ENCODE data around the gene SHISAL2B.
"Not testable (repeated sequence)": the region's sequence is repeated elsewhere in the genome, so short reads cannot be mapped to it uniquely, and the experiment has no call there.

SHISAL2B gene

GRCh38 chr5:64659289-64659688, 31.0 kb upstream of the SHISAL2B start:
- no peak for DNase-seq (ENCODE audit: low spot score)
- TF ChIP-seq CTCF (IDR thresholded peaks at IDR 0.05; ENCODE audit: extremely low read depth, missing control alignments): no peak

- not testable (repeated sequence) for DNase-seq (ENCODE audit: low spot score)
These were observed 27.1 kb upstream of the SHISAL2B start for GRCh38 chr5:64663181-64663580.

GRCh38 chr5:64665243-64665642, 25.1 kb upstream of the SHISAL2B start:
- no peak for TF ChIP-seq CTCF (IDR thresholded peaks at IDR 0.05; ENCODE audit: extremely low read depth, missing control alignments)
- no peak for DNase-seq (ENCODE audit: low spot score)

GRCh38 chr5:64666078-64666477, 24.2 kb upstream of the SHISAL2B start:
- no peak for TF ChIP-seq CTCF (IDR thresholded peaks at IDR 0.05; ENCODE audit: extremely low read depth, missing control alignments)
- DNase-seq (ENCODE audit: low spot score): no peak

- DNase-seq (ENCODE audit: low spot score): no peak
- TF ChIP-seq CTCF (IDR thresholded peaks at IDR 0.05; ENCODE audit: extremely low read depth, missing control alignments): no peak
These were observed 23.2 kb upstream of the SHISAL2B start for GRCh38 chr5:64667068-64667467.

- no peak for DNase-seq (ENCODE audit: low spot score)
- TF ChIP-seq CTCF (IDR thresholded peaks at IDR 0.05; ENCODE audit: extremely low read depth, missing control alignments): no peak
These were observed 20.0 kb upstream of the SHISAL2B start for GRCh38 chr5:64670277-64670676.

GRCh38 chr5:64671678-64672077, 18.6 kb upstream of the SHISAL2B start:
- TF ChIP-seq CTCF (IDR thresholded peaks at IDR 0.05; ENCODE audit: extremely low read depth, missing control alignments): no peak
- DNase-seq (ENCODE audit: low spot score): no peak

GRCh38 chr5:64678374-64678773, 11.9 kb upstream of the SHISAL2B start:
- TF ChIP-seq CTCF (IDR thresholded peaks at IDR 0.05; ENCODE audit: extremely low read depth, missing control alignments): no peak
- no peak for DNase-seq (ENCODE audit: low spot score)
